Stimulated activated CD8-positive, alpha-beta memory T cell treated with anti-CD3 and anti-CD28 coated beads, Interleukin-7, amount 100 ng/mL, for 4 hours (primary cell): Measurements from ENCODE around the gene CNTRL.

ENCODE experiments used
- DNase-seq, 2 donors: peaks; one replicate each; pipeline ENCODE4 v3.0.0-alpha.2; 2020; ENCODE audit warnings: low read depth in 2 of 2

CNTRL gene

GRCh38 chr9:121179930-121180681 is 105.4 kb downstream of the CNTRL start:
- no peak for DNase-seq

- no peak for DNase-seq
Measured at GRCh38 chr9:121182101-121182836, 107.5 kb downstream of the CNTRL start.

GRCh38 chr9:121182989-121183388 is 108.2 kb downstream of the CNTRL start:
- DNase-seq: no peak

GRCh38 chr9:121183666-121184423 is 109.1 kb downstream of the CNTRL start:
- DNase-seq: no peak

GRCh38 chr9:121184463-121184862 is 109.7 kb downstream of the CNTRL start:
- no peak for DNase-seq

- DNase-seq: no peak
Measured at GRCh38 chr9:121185178-121185745, 110.5 kb downstream of the CNTRL start.

GRCh38 chr9:121185774-121186403 is 111.1 kb downstream of the CNTRL start:
- DNase-seq: no peak

- no peak for DNase-seq
Measured at GRCh38 chr9:121187636-121188305, 113.0 kb downstream of the CNTRL start.

- DNase-seq: no peak
Measured at GRCh38 chr9:121189006-121189405, 114.3 kb downstream of the CNTRL start.

GRCh38 chr9:121189660-121190059 is 114.9 kb downstream of the CNTRL start:
- no peak for DNase-seq

GRCh38 chr9:121191235-121191634 is 116.5 kb downstream of the CNTRL start:
- DNase-seq: no peak

- no peak for DNase-seq
Measured at GRCh38 chr9:121192518-121192917, 117.8 kb downstream of the CNTRL start.

GRCh38 chr9:121192959-121193640 is 118.3 kb downstream of the CNTRL start:
- DNase-seq: no peak

GRCh38 chr9:121194730-121195129 is 120.0 kb downstream of the CNTRL start:
- DNase-seq: no peak

- DNase-seq: no peak
Measured at GRCh38 chr9:121196389-121196788, 121.6 kb downstream of the CNTRL start.

GRCh38 chr9:121197132-121197531 is 122.4 kb downstream of the CNTRL start:
- no peak for DNase-seq

- no peak for DNase-seq
Measured at GRCh38 chr9:121198512-121199042, 123.8 kb downstream of the CNTRL start.

- no peak for DNase-seq
Measured at GRCh38 chr9:121199921-121200320, 125.2 kb downstream of the CNTRL start.

GRCh38 chr9:121200356-121200755 is 125.6 kb downstream of the CNTRL start:
- DNase-seq: no peak

GRCh38 chr9:121201045-121201737 is 126.4 kb downstream of the CNTRL start:
- peak; percentile 11 to 63 for DNase-seq
